ENCODE results near the gene PACRG. TPM values are rescaled to one million over a fixed set of nuclear protein-coding genes. Genes with fewer than 3 reads are reported as not detected.

The PACRG gene
- total RNA-seq, 1 experiment from 2014 or later: 0.26 TPM

DNA sequence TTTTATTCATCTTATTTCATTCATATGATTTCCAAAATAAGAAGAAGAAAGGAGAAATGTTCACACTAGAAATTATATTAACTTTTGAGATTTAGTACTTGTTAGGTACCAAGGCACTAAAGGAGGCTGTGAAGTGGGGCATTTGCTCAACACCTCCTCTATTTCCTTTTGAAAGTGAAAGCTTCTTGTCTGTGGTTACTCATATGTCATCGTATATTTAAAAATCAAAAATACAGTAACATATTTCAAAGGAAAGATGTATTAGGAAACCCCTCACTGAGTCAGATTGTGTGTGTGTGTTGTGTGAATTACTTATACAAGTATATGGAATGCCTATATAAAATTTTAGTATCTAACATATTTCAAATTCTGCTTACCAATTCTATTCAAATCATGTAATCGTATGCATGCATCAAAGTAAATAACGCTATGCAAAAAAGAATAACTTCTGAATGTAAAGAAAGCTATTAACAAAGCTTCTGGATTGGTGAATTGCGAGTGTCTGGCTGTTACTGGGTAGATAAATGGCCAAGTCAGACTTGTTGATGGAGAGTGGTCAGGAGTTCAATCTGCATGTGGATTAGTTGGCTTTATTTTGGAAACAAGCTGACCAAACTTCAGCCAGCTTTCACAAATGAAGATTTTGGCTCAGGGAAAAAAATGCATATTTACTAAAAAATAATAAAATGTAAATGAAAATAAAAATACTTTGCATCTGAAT lies 70.9 kb downstream of the PACRG start:
- no peak overlapping the region for H2AFZ ChIP-seq (ENCODE audit: low read length)
- H3K27ac Mint-ChIP-seq: no peak overlapping the region
- no peak overlapping the region for H4K5ac ChIP-seq (ENCODE audit: insufficient read length, low read depth, low read length)
- no peaks in the 10 kb centered on the region for H3K36me3 Mint-ChIP-seq (ENCODE audit: insufficient read depth in 1 of 3, low read depth in 3 of 3)
- no peak overlapping the region for H3K27ac ChIP-seq (ENCODE audit: insufficient read length, low read depth, low read length)
- H4K8ac ChIP-seq (replicated peaks; ENCODE audit: insufficient read length, low read depth, low read length): no peak overlapping the region
- no peak for DNase-seq
- no peak overlapping the region for H3K4ac ChIP-seq (ENCODE audit: low read depth, low read length)
- H3K4me3 Mint-ChIP-seq: no peak overlapping the region
- no CpG with 5 or more reads among the region's 4 CpGs for WGBS (ENCODE audit: extremely low coverage, insufficient read length, low lambda C conversion rate)
- H2BK5ac ChIP-seq (ENCODE audit: insufficient read length, low read length): no peak overlapping the region
- TF ChIP-seq, protein P1, sequence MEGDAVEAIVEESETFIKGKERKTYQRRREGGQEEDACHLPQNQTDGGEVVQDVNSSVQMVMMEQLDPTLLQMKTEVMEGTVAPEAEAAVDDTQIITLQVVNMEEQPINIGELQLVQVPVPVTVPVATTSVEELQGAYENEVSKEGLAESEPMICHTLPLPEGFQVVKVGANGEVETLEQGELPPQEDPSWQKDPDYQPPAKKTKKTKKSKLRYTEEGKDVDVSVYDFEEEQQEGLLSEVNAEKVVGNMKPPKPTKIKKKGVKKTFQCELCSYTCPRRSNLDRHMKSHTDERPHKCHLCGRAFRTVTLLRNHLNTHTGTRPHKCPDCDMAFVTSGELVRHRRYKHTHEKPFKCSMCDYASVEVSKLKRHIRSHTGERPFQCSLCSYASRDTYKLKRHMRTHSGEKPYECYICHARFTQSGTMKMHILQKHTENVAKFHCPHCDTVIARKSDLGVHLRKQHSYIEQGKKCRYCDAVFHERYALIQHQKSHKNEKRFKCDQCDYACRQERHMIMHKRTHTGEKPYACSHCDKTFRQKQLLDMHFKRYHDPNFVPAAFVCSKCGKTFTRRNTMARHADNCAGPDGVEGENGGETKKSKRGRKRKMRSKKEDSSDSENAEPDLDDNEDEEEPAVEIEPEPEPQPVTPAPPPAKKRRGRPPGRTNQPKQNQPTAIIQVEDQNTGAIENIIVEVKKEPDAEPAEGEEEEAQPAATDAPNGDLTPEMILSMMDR (conservative IDR thresholded peaks at IDR 0.05): no peak
- no peaks in the 10 kb centered on the region for H3K27me3 ChIP-seq (ENCODE audit: insufficient read depth, low read length)
- no peak overlapping the region for H4K91ac ChIP-seq (ENCODE audit: insufficient read length, low read depth, low read length)
- H3K18ac ChIP-seq (ENCODE audit: insufficient read length, low read depth, low read length): no peak overlapping the region
- no peak overlapping the region for H2BK15ac ChIP-seq (ENCODE audit: low read depth, low read length)
- H3K79me2 ChIP-seq (ENCODE audit: insufficient read depth, low read length): no peaks in the 10 kb centered on the region
- no peaks in the 10 kb centered on the region for H3K23me2 ChIP-seq (ENCODE audit: insufficient read length, low read depth, low read length, poor library complexity, severe bottlenecking)
- H3K23ac ChIP-seq (ENCODE audit: insufficient read length, low read depth, low read length): no peak overlapping the region
- H3K56ac ChIP-seq (ENCODE audit: insufficient read length, low read depth, low read length): no peak overlapping the region
- no peak overlapping the region for H3T11ph ChIP-seq (ENCODE audit: low read length)
- H4K20me1 ChIP-seq (ENCODE audit: control insufficient read depth, insufficient read depth, insufficient read length): no peaks in the 10 kb centered on the region
- H3K14ac ChIP-seq (ENCODE audit: insufficient read depth, low read length): no peak overlapping the region
- no peak overlapping the region for H2BK120ac ChIP-seq (ENCODE audit: low read depth, low read length, poor library complexity, severe bottlenecking)
- no peak overlapping the region for H3K9ac ChIP-seq (ENCODE audit: extremely low read depth, insufficient read length, low read length)
- no peaks in the 10 kb centered on the region for H3K9me3 ChIP-seq (ENCODE audit: control insufficient read depth, low read depth, low read length)
- peaks cover 0 to 2% of the 10 kb centered on the region in 2 experiments; a peak in 1 of 4 replicates for H3K4me1 Mint-ChIP-seq
- H2BK20ac ChIP-seq (ENCODE audit: low read depth, low read length, poor library complexity, severe bottlenecking): no peak overlapping the region
- H2AK5ac ChIP-seq (ENCODE audit: insufficient read length, low read length): no peak overlapping the region
- H3K27me3 Mint-ChIP-seq (ENCODE audit: low read depth): no peaks in the 10 kb centered on the region
- H3K4me2 ChIP-seq (ENCODE audit: insufficient read depth, insufficient read length, low read length): no peak overlapping the region
- no peaks in the 10 kb centered on the region for H3K79me1 ChIP-seq (ENCODE audit: insufficient read depth, low read depth, low read length, poor library complexity, severe bottlenecking)
- no peak overlapping the region for H2BK12ac ChIP-seq (ENCODE audit: insufficient read length, low read depth, low read length)
- no peaks in the 10 kb centered on the region for H3K4me1 ChIP-seq (ENCODE audit: insufficient read depth, low read length)
- H3K9me3 Mint-ChIP-seq: no peaks in the 10 kb centered on the region
